A673 (cell line): ENCODE measurements around the gene RSF1.

Experiments used
- EZH2 ChIP-seq: fragments of 200-600 bp; sonication (generic); IDR thresholded peaks from 2 replicates; pipeline ENCODE4 v1.6.1; 2017; ENCODE audit warnings: borderline replicate concordance, low read depth, mild to moderate bottlenecking, mixed read lengths, antibody characterized with exemption, low read length; ENCODE audit not compliant: poor library complexity, severe bottlenecking
- TF ChIP-seq, protein P1 (sequence below): fragments of 300-800, 200-600 bp; sonication (generic); conservative IDR thresholded peaks from 2 replicates; pipeline ENCODE4 v1.5.1; 2017; ENCODE audit warnings: low read depth, mild to moderate bottlenecking, antibody characterized with exemption, low read length, moderate library complexity, mixed read lengths

DNA sequence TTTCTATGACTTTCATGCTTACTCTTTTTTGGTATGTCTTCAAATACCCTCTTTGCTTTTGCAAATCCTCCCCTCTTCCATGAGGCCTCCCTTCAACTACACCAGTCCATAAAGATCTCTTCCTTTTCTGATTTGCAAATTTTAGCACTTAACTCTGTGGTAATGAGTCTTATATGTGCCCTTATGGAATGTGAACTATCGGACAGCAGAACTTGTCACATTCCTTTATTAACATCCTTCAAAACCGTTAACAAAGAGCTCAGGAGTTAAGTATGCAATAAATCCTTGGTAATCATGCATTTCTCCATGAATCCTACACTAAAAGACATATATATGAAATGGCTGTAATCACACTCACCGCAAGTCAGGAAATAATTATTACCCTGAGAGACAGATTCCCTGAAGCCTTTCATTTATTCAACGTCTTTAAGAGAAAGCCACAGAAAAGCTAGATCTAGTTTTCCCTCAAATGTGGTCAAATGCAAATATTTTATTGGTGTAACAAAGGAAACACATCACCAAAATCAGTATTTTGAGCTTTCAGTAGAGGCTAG is 190.3 kb downstream of the RSF1 start:
- TF ChIP-seq, protein P1, sequence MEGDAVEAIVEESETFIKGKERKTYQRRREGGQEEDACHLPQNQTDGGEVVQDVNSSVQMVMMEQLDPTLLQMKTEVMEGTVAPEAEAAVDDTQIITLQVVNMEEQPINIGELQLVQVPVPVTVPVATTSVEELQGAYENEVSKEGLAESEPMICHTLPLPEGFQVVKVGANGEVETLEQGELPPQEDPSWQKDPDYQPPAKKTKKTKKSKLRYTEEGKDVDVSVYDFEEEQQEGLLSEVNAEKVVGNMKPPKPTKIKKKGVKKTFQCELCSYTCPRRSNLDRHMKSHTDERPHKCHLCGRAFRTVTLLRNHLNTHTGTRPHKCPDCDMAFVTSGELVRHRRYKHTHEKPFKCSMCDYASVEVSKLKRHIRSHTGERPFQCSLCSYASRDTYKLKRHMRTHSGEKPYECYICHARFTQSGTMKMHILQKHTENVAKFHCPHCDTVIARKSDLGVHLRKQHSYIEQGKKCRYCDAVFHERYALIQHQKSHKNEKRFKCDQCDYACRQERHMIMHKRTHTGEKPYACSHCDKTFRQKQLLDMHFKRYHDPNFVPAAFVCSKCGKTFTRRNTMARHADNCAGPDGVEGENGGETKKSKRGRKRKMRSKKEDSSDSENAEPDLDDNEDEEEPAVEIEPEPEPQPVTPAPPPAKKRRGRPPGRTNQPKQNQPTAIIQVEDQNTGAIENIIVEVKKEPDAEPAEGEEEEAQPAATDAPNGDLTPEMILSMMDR, result no peak
- no peak for TF ChIP-seq EZH2
